GM12878 (cell line): ENCODE data around the gene TMTC1. TPM values are rescaled to one million over a fixed set of nuclear protein-coding genes. Genes with fewer than 3 reads are reported as not detected.

ENCODE experiments used
- EP300 ChIP-seq, 2 experiments: fragments of 150-350 bp in 1 of 2; IDR thresholded peaks; 2 replicates each; pipeline ENCODE4 v1.6.1; 2011 to 2012; ENCODE audit warnings: low read depth in 2 of 2, low read length in 2 of 2, borderline replicate concordance in 1 of 2, improper control_type of control experiment in 1 of 2, inconsistent platforms in 1 of 2; ENCODE audit not compliant: control insufficient read depth in 1 of 2
- JUNB ChIP-seq: IDR thresholded peaks from 2 replicates; pipeline ENCODE4 v1.6.1; 2016; ENCODE audit warnings: antibody characterized with exemption, mild to moderate bottlenecking
- MEF2B ChIP-seq: fragments of 450-650 bp; IDR thresholded peaks from 2 replicates; pipeline ENCODE4 v1.6.1; 2018; ENCODE audit warnings: mild to moderate bottlenecking, moderate library complexity; ENCODE audit not compliant: partially characterized antibody, poor library complexity, severe bottlenecking
- NFXL1 ChIP-seq: fragments of 450-650 bp; IDR thresholded peaks from 2 replicates; pipeline ENCODE4 v1.6.1; 2017; ENCODE audit warnings: antibody characterized with exemption, mild to moderate bottlenecking, borderline replicate concordance
- SIN3A ChIP-seq: IDR thresholded peaks from 2 replicates; pipeline ENCODE4 v1.6.1; 2012; ENCODE audit warnings: low read depth, low read length, improper control_type of control experiment
- SUZ12 ChIP-seq: fragments of 200-600 bp; sonication (generic); IDR thresholded peaks from one replicate; pipeline ENCODE4 v1.6.1; 2018; ENCODE audit warnings: antibody characterized with exemption, mild to moderate bottlenecking; ENCODE audit not compliant: unreplicated experiment
- ZNF622 ChIP-seq: fragments of 450-650 bp; IDR thresholded peaks from 2 replicates; pipeline ENCODE4 v1.6.1; 2017; ENCODE audit warnings: mild to moderate bottlenecking, inconsistent platforms
- polyA plus RNA-seq, 11 experiments: library from polyadenylated mRNA; depleted of rRNA in 4 of 11; unstranded in 6 of 11; stranded (reverse) in 5 of 11; fragments of >200 nt; fragmentation: Nextera tagmentation in 4 of 11; fragmentation: Illumina TruSeq in 1 of 11; extraction: Ambion mirVana in 4 of 11; extraction: Trizol in 1 of 11; gene quantifications; 1 replicate in 1 of 11; 2 replicates in 10 of 11; pipeline versions ENCODE4 v1.2.1 to v1.2.3, GENCODE V29; 2011 to 2016; ENCODE audit warnings: inconsistent platforms in 2 of 11, missing spikeins in 2 of 11, low read depth in 1 of 11
- total RNA-seq, 4 experiments: library from RNA; depleted of rRNA in 3 of 4; stranded (reverse); fragments of >200 nt in 3 of 4; fragmentation: Illumina TruSeq in 1 of 4; extraction: Trizol in 1 of 4; gene quantifications; 2 replicates each; pipeline versions ENCODE4 v1.2.1 to v1.2.3, GENCODE V29; 2013 to 2021
- TF ChIP-seq, protein P1 (sequence below): fragments of 450-650 bp; IDR thresholded peaks from 2 replicates; pipeline ENCODE4 v1.6.1; 2017; ENCODE audit warnings: mild to moderate bottlenecking, moderate library complexity
- TF ChIP-seq, protein P2 (sequence below): IDR thresholded peaks from 2 replicates; pipeline ENCODE4 v1.6.1; 2012; ENCODE audit warnings: mild to moderate bottlenecking, low read depth, low read length
- TF ChIP-seq, protein P3 (sequence below): fragments of 450-650 bp; IDR thresholded peaks from 2 replicates; pipeline ENCODE4 v1.6.1; 2018; ENCODE audit warnings: borderline replicate concordance, mild to moderate bottlenecking; ENCODE audit not compliant: partially characterized antibody
- TF ChIP-seq, protein P4 (sequence below): fragments of 450-650 bp; IDR thresholded peaks from 2 replicates; pipeline ENCODE4 v1.6.1; 2017; ENCODE audit warnings: mild to moderate bottlenecking, moderate library complexity

TMTC1 gene
- total and polyA plus RNA-seq, 10 of the 15 experiments (the other 5 are each of a cell fraction or from before 2014, with no cell fraction given), result 0.10 to 20.9 (median 0.57) TPM

DNA sequence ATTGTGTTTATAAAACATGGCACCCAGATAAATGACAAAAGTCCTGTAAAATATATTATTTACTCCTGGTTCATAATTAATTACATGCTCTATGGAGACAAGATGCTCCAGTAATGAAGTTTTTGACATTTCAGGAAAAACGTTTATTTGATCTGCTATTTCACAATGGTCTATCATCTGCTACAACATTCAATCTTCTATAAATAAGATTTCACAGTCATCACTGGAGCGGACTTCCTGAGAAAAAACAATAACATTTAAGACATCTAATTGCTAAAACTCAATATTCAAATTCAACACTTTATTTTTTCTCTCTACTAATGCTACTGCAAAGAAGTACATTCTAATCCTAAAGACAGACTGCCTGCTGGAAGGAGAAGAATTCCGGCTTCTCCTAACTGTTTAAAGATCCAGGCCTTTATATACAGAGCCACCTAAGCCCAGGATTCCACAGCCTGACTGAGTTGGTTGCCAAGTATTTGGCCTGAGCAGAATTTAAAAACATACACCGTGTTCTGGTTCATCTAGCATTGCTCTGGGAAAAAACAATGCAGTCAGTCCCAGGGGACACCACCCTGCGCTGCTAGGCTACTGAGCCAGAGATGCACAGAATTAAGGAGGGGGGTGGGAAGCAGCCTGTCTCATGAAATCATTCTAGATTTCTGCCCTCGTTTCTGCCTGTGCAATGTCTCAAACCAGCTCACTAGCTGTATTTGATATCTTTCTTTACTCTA, 58.0 kb downstream of the TMTC1 start (continued):
- TF ChIP-seq, protein P1, sequence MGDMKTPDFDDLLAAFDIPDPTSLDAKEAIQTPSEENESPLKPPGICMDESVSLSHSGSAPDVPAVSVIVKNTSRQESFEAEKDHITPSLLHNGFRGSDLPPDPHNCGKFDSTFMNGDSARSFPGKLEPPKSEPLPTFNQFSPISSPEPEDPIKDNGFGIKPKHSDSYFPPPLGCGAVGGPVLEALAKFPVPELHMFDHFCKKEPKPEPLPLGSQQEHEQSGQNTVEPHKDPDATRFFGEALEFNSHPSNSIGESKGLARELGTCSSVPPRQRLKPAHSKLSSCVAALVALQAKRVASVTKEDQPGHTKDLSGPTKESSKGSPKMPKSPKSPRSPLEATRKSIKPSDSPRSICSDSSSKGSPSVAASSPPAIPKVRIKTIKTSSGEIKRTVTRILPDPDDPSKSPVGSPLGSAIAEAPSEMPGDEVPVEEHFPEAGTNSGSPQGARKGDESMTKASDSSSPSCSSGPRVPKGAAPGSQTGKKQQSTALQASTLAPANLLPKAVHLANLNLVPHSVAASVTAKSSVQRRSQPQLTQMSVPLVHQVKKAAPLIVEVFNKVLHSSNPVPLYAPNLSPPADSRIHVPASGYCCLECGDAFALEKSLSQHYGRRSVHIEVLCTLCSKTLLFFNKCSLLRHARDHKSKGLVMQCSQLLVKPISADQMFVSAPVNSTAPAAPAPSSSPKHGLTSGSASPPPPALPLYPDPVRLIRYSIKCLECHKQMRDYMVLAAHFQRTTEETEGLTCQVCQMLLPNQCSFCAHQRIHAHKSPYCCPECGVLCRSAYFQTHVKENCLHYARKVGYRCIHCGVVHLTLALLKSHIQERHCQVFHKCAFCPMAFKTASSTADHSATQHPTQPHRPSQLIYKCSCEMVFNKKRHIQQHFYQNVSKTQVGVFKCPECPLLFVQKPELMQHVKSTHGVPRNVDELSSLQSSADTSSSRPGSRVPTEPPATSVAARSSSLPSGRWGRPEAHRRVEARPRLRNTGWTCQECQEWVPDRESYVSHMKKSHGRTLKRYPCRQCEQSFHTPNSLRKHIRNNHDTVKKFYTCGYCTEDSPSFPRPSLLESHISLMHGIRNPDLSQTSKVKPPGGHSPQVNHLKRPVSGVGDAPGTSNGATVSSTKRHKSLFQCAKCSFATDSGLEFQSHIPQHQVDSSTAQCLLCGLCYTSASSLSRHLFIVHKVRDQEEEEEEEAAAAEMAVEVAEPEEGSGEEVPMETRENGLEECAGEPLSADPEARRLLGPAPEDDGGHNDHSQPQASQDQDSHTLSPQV, result 0 out of 2 replicates have a peak, but pooled peaks have one; percentile 1
- TF ChIP-seq SUZ12, result no peak
- no peak for TF ChIP-seq SIN3A
- no peak for TF ChIP-seq ZNF622
- TF ChIP-seq EP300 (IDR thresholded peaks at IDR 0.05; ENCODE audit: borderline replicate concordance in 1 of 2, control insufficient read depth in 1 of 2, low read depth in 2 of 2, low read length in 2 of 2), result 0 out of 4 replicates have a peak, but pooled peaks of 1 of the 2 experiments have one; percentile 12
- TF ChIP-seq, protein P2, sequence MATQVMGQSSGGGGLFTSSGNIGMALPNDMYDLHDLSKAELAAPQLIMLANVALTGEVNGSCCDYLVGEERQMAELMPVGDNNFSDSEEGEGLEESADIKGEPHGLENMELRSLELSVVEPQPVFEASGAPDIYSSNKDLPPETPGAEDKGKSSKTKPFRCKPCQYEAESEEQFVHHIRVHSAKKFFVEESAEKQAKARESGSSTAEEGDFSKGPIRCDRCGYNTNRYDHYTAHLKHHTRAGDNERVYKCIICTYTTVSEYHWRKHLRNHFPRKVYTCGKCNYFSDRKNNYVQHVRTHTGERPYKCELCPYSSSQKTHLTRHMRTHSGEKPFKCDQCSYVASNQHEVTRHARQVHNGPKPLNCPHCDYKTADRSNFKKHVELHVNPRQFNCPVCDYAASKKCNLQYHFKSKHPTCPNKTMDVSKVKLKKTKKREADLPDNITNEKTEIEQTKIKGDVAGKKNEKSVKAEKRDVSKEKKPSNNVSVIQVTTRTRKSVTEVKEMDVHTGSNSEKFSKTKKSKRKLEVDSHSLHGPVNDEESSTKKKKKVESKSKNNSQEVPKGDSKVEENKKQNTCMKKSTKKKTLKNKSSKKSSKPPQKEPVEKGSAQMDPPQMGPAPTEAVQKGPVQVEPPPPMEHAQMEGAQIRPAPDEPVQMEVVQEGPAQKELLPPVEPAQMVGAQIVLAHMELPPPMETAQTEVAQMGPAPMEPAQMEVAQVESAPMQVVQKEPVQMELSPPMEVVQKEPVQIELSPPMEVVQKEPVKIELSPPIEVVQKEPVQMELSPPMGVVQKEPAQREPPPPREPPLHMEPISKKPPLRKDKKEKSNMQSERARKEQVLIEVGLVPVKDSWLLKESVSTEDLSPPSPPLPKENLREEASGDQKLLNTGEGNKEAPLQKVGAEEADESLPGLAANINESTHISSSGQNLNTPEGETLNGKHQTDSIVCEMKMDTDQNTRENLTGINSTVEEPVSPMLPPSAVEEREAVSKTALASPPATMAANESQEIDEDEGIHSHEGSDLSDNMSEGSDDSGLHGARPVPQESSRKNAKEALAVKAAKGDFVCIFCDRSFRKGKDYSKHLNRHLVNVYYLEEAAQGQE, result no peak
- no peak for TF ChIP-seq JUNB
- TF ChIP-seq NFXL1, result no peak
- peak; percentile 99 for TF ChIP-seq MEF2B
- TF ChIP-seq, protein P3, sequence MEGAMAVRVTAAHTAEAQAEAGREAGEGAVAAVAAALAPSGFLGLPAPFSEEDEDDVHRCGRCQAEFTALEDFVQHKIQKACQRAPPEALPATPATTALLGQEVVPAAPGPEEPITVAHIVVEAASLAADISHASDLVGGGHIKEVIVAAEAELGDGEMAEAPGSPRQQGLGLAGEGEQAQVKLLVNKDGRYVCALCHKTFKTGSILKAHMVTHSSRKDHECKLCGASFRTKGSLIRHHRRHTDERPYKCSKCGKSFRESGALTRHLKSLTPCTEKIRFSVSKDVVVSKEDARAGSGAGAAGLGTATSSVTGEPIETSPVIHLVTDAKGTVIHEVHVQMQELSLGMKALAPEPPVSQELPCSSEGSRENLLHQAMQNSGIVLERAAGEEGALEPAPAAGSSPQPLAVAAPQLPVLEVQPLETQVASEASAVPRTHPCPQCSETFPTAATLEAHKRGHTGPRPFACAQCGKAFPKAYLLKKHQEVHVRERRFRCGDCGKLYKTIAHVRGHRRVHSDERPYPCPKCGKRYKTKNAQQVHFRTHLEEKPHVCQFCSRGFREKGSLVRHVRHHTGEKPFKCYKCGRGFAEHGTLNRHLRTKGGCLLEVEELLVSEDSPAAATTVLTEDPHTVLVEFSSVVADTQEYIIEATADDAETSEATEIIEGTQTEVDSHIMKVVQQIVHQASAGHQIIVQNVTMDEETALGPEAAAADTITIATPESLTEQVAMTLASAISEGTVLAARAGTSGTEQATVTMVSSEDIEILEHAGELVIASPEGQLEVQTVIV, result no peak
- TF ChIP-seq, protein P4, sequence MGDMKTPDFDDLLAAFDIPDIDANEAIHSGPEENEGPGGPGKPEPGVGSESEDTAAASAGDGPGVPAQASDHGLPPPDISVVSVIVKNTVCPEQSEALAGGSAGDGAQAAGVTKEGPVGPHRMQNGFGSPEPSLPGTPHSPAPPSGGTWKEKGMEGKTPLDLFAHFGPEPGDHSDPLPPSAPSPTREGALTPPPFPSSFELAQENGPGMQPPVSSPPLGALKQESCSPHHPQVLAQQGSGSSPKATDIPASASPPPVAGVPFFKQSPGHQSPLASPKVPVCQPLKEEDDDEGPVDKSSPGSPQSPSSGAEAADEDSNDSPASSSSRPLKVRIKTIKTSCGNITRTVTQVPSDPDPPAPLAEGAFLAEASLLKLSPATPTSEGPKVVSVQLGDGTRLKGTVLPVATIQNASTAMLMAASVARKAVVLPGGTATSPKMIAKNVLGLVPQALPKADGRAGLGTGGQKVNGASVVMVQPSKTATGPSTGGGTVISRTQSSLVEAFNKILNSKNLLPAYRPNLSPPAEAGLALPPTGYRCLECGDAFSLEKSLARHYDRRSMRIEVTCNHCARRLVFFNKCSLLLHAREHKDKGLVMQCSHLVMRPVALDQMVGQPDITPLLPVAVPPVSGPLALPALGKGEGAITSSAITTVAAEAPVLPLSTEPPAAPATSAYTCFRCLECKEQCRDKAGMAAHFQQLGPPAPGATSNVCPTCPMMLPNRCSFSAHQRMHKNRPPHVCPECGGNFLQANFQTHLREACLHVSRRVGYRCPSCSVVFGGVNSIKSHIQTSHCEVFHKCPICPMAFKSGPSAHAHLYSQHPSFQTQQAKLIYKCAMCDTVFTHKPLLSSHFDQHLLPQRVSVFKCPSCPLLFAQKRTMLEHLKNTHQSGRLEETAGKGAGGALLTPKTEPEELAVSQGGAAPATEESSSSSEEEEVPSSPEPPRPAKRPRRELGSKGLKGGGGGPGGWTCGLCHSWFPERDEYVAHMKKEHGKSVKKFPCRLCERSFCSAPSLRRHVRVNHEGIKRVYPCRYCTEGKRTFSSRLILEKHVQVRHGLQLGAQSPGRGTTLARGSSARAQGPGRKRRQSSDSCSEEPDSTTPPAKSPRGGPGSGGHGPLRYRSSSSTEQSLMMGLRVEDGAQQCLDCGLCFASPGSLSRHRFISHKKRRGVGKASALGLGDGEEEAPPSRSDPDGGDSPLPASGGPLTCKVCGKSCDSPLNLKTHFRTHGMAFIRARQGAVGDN, result peak; percentile 50
